Cardiac muscle cell (in vitro differentiated cells and primary cell): ENCODE data around the gene LGALS8. TPM values are rescaled to one million over a fixed set of nuclear protein-coding genes. Genes with fewer than 3 reads are reported as not detected.

ENCODE experiments used
- DNase-seq, 2 donors: peaks; one replicate each; pipeline versions ENCODE4 v3.0.0 to v3.0.0-alpha.2; 2010 to 2017; ENCODE audit warnings: low read depth in 1 of 2, low spot score in 1 of 2
- H3K27ac ChIP-seq: fragments of 200-600 bp; sonication (generic); 2 replicates; pipeline ENCODE4 v1.5.1; 2016
- H3K27me3 ChIP-seq: fragments of 200-600 bp; sonication (generic); 2 replicates; pipeline ENCODE4 v1.6.0; 2016; ENCODE audit warnings: control low read depth
- H3K36me3 ChIP-seq: fragments of 200-600 bp; sonication (generic); 2 replicates; pipeline ENCODE4 v1.5.1; 2016; ENCODE audit warnings: control low read depth
- H3K4me1 ChIP-seq: fragments of 200-600 bp; sonication (generic); 2 replicates; pipeline ENCODE4 v1.8.1; 2017; ENCODE audit warnings: low read depth, mild to moderate bottlenecking, mixed run types
- H3K4me3 ChIP-seq: fragments of 200-600 bp; sonication (generic); 2 replicates; pipeline ENCODE4 v1.5.1; 2016; ENCODE audit warnings: mild to moderate bottlenecking
- H3K9me3 ChIP-seq: fragments of 200-600 bp; sonication (generic); 2 replicates; pipeline ENCODE4 v1.5.1; 2017; ENCODE audit warnings: low read depth, mild to moderate bottlenecking, control low read depth
- CTCF ChIP-seq: IDR thresholded peaks from 2 replicates; pipeline ENCODE4 v1.5.1; 2012; ENCODE audit warnings: low read depth, mild to moderate bottlenecking, low read length
- polyA plus RNA-seq: library from polyadenylated mRNA; unstranded; fragments of >200 nt; fragmentation: Nextera tagmentation; extraction: Ambion mirVana; gene quantifications from 2 replicates; pipeline ENCODE4 v1.2.1, GENCODE V29; 2016
- total RNA-seq: library from RNA; depleted of rRNA; stranded (reverse); fragments of >200 nt; gene quantifications from 2 replicates; pipeline ENCODE4 v1.2.3, GENCODE V29; 2016

LGALS8 gene
- total and polyA plus RNA-seq, 2 experiments from 2014 or later, result 14.2 to 14.4 TPM

- Histone ChIP-seq H3K27ac (no peak overlapping the region), H3K9me3 (no peaks in the 10 kb centered on the region), H3K4me3 (no peak overlapping the region), H3K4me1 (no peaks in the 10 kb centered on the region), H3K36me3 (peaks cover 39% of the 10 kb centered on the region), H3K27me3 (no peaks in the 10 kb centered on the region)
- DNase-seq, result no peak
- no peak for TF ChIP-seq CTCF
Observed at GRCh38 chr1:236548452-236548851, 24.7 kb downstream of the LGALS8 start.

- Histone ChIP-seq H3K4me3 (no peak overlapping the region), H3K27me3 (no peaks in the 10 kb centered on the region), H3K36me3 (peaks cover 61% of the 10 kb centered on the region), H3K4me1 (no peaks in the 10 kb centered on the region), H3K9me3 (no peaks in the 10 kb centered on the region), H3K27ac (no peak overlapping the region)
- no peak for TF ChIP-seq CTCF
- no peak for DNase-seq
Observed at GRCh38 chr1:236550961-236551851, 27.4 kb downstream of the LGALS8 start.

- no peak for TF ChIP-seq CTCF
- peaks cover 67% of the 10 kb centered on the region for H3K36me3 ChIP-seq
- H3K4me1 ChIP-seq, result no peaks in the 10 kb centered on the region
- no peak overlapping the region for H3K4me3 ChIP-seq
- no peaks in the 10 kb centered on the region for H3K27me3 ChIP-seq
- H3K9me3 ChIP-seq, result no peaks in the 10 kb centered on the region
- H3K27ac ChIP-seq, result no peak overlapping the region
- no peak for DNase-seq
Observed at GRCh38 chr1:236552096-236552495, 28.3 kb downstream of the LGALS8 start.

GRCh38 chr1:236552901-236553300 is 29.1 kb downstream of the LGALS8 start:
- Histone ChIP-seq H3K27me3 (no peaks in the 10 kb centered on the region), H3K4me1 (no peaks in the 10 kb centered on the region), H3K4me3 (no peak overlapping the region), H3K36me3 (peaks cover 71% of the 10 kb centered on the region), H3K9me3 (no peaks in the 10 kb centered on the region), H3K27ac (no peak overlapping the region)
- no peak for DNase-seq
- no peak for TF ChIP-seq CTCF

GRCh38 chr1:236553370-236553769 is 29.6 kb downstream of the LGALS8 start:
- Histone ChIP-seq H3K36me3 (peaks cover 71% of the 10 kb centered on the region), H3K4me1 (no peaks in the 10 kb centered on the region), H3K27ac (no peak overlapping the region), H3K27me3 (no peaks in the 10 kb centered on the region), H3K9me3 (no peaks in the 10 kb centered on the region), H3K4me3 (no peak overlapping the region)
- DNase-seq, result no peak
- TF ChIP-seq CTCF, result no peak
